GM19328 (cell line): Measurements from ENCODE around the gene ATRNL1.

Experiments used
- ATAC-seq: cut with Tn5 transposase; IDR thresholded peaks from one replicate; pipeline ENCODE4 v1.9.1; 2021; ENCODE audit warnings: mild to moderate bottlenecking, moderate library complexity; ENCODE audit not compliant: unreplicated experiment

The ATRNL1 gene

DNA sequence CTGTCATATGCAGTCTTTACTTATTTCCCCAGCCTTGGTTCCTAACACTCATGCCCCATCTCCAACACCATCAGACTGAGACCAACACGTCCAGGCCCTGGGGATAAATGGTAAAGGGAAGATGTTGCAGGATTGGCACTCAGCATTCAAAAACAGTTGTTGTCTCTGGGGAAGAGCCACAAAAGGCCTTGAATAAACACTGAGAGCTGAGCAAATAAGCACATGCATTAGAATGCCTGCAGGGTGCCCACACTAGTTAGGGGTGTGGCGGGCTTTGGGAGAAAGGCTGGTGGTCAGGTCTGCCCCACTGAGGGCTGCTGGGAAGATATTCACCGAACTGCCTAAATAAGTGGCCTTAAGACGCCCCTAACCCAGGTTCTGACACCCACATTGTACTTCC lies 788.9 kb downstream of the ATRNL1 start:
- ATAC-seq, result no peak

DNA sequence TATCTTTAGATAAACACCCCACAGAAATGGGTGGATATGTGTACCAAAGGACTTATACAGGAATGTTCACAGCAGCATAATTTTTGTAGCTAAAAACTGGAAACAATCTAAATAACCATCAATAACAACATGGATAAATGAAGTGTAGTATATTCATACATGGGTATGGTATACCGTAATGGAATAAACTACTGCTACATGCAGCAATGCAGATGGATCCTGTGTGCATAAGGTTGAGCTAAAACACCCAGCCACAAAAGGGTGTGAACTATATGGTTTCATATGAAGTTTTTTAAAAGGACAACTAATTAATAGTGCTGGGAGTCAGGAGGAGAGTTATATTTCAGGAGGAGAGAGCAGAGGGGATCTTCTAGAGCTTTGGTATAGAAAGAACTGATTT lies 790.2 kb downstream of the ATRNL1 start:
- no peak for ATAC-seq

DNA sequence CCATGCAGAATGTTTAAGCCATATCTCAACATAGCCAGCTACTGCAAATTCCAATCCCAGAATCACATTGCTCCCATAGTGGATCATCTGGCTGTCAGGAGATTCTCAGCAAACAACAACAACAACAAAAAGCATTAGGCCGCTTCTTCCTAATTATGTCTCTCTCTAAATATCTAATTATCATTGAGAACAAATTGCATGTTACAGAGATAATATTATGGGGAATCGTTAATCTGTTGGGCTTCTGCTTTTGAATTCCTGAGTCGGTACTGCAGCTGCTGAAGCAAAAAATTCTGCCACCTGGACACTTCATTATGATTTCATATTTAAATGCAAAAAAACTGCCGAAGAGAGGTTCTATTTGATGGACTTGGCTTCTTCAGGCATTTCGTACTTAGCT lies 791.2 kb downstream of the ATRNL1 start:
- ATAC-seq, result no peak

DNA sequence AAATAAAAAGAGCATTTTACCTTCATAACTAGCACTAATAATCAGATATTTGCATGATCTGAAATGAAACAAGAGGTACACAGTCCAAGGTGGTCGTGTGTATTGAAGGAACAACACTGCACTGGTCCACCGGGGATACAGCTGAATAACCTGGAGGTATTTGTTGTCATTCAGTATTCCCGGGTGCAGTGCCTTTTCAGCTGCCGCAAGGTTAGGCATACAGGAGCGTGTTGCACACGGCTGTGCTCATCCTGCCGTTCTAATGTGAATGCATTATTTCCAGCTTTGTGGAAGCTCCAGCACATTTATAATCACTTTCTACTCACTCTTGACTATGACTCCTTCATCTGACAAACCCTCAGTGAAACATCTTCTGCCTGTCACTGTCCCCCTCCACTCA lies 802.0 kb downstream of the ATRNL1 start:
- ATAC-seq, result no peak

DNA sequence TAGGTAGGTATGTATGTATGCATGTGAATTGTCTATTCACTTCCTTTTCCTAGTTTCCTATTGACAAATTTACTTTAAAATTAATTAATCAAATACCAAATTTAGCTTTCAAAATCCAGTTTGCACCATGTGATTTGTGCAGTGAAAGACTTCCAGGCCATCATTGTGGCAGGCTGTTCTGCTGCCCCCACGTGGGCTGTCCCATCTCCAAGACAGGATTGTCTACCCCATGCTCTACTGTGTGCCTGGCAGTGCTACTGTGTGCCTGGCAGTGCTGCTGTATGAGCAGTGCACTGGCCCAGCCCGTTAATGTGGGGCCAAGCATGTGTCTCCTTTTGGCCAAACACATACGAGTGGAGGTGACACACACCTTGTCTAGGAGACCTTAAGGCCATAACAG lies 805.1 kb downstream of the ATRNL1 start:
- no peak for ATAC-seq

DNA sequence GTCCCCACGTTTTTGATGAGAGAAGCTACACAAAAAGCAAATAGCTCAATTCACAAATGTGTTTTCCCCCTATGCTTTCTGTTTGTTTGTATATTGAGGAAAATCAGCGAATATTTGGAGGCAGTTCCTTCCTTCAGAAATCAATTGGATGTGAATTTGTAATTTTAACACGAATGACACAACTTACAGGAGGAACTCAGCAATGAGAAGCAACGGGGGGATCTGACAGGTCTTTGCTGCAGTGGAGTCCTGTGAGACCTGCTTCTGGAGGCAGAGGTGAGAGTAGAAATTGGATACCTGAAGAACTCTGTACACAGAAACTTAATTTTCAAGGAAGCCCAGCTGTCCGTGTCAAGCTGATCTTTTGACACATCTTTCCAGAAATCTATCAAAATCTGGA lies 809.4 kb downstream of the ATRNL1 start:
- ATAC-seq, result no peak

DNA sequence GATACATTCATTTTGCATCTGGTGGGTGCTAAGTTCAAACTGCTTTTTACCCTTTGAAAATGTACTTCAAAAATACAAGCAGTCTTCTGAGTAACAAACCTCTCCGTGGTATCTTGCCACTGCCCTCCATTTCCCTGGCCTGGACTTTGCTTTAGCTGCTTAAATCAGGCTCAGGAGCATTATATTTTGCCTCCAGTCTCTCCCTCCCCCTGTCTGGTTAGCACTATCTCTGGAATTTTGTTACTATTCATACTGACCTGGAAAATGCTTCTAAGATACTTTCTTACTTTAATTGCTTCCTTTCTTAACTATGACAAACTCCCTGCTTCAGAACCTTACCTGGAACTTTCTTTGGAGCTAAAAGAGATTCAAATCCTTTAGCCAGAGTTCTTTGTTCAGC lies 810.0 kb downstream of the ATRNL1 start:
- no peak for ATAC-seq

DNA sequence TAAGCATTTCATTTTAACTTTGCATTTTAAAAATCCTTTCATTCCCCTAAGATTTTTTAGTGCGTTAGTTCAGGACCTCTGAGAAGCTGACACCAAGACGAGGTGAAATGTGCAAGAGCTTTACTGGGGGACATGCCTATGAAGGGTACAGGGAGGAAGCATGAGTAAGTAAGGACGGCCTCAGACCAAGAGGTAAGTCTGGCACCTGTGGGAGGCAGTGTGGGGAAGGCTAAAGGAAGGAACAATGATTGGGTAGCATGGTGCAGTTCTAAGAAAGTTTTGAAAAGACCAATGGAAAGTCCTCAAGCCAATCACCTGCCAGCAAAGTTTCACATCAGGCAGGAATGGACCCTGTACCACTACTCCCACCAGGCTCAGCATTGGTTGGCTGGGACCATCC lies 810.7 kb downstream of the ATRNL1 start:
- ATAC-seq, result no peak

DNA sequence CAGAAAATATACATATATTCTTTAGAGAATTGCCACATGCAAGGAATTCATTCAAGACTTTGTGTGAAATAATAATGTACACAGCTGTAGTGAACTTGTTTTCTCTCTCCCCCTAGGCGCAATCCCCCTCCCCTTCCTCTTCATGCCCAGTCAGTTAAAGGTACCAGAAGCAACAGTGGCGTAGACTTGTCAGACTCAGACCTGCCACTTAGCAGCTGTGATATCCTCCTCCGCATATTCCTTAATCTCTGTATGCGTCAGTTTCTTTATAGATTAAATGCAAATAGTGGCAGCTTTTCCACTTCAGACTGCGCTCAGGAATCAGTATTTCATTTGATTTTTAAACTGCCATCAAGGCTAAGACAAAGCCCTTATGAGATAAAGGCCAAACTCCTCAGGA lies 815.9 kb downstream of the ATRNL1 start:
- no peak for ATAC-seq

DNA sequence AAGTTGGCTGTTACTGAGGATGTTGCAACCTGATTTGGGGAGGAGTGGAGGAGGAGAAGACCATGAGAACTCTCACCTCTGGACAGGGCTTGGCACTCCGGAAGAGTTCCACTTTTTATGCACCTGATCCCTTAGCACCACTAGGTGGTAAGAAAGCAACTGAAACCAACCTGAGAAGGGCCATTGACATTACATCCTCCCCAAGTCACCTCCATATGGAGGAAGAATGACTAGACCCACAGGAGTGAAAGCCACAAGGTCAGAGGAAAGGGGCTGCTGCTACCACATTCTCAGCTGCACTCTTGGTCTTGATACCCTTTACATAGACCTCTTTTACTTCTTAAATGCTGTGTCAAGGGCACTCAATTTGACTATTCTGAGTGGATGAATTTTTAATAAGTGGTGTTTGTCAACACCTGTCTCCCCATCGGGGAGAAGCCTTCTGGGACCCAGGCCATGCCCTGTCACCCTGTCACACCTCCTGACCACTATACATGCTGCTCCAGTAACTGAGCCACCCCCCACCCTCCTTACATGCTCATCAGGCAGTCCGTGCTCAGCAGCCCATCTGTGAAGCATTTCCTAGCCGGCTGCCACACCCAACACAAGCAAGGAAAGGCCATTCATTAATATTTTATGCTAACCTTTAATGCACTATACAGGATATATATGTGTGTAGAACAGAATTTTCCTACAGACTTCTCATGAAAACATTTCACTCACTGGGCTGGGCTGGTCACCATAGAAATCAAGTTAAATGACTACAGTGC lies 817.0 kb downstream of the ATRNL1 start:
- no peak for ATAC-seq

DNA sequence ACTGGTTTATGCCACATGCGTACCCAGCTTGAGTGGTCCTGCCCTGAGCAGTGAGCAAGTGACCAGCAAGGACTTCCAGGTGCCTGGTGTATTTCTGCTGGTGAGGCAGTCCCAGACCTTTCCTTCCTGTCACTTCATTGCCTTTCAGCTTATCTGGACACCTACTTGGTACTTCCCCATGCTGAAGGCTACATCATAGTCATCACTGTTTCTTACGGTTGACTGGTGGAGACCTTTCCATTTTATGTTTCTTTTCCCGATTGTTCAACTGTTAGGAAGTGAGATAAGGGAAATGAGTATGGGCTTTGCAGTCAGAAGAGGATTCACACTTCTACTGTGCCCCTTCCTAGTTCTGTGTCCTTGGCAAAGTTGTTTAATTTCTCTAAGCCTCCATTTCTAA lies 821.3 kb downstream of the ATRNL1 start:
- no peak for ATAC-seq

DNA sequence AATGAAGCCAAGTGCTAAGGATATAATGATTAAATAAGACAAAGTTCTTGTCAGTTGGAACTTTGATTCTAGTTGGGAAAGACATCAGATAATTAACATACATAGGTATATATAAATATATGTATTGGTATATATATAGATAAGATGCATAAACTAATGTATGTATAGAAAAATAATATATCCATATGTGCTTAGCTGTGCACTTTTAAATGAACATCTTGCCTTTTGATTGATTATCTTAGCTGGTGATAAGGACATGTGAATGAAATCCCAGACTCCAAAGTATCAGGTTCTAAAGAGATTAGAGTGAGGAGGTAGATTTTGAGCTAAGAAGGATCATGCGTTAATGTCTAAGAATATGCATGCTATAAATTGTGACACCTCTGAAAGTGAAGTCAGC lies 822.3 kb downstream of the ATRNL1 start:
- no peak for ATAC-seq

DNA sequence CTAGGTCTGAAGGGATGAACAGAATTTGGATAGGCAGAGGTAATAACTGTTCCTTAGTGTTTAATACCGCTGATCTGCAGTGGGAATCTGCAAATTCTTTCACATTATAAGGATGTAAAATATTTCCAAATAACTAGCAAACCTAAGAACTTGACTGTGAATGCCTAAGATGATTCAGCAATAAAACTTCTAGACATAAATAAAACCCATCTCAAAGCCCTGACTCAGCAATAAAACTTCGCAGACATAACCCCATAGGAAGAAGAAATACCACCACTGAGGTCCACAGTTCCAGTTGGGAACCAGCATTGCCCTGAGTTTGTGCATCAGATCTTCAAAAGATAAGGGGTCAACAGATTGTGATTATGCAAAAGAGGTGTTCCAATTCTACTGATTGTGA lies 825.6 kb downstream of the ATRNL1 start:
- no peak for ATAC-seq

DNA sequence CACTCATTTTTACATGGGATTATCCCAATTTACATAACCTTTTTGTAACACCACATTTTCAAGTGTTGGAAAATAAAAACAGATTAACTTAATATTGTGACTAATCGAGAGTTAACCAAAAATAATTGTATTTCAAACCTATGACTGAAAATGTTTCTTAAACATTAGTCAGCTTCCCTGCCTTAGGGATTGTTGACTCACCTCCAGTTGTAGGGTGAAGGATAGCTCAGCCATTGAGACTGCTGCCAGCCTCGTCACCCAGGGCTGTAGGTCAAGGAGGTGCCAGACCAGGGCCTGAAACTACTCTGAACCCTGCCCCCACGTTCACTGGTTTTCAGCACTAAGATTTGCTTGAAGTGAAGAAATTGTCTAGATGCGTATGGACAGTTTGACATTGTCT lies 828.6 kb downstream of the ATRNL1 start:
- no peak for ATAC-seq

DNA sequence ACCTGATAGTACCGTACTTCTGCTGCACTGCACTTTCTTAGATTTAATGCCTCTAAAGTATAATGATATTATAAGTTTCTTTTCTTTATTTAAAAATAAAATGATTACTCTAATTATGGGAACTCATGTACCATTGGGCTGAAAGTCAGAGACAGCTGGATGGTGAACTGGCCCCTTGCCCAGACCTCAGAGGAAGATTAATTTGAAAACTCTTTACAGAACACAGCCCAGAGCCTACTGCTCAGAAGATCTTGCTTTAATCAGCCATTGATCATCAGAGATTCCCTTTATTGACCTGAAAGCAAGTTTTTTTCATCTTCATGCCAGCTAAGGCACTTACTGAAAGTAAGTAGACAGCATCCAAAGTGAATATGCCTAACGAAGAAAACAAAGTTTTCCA lies 838.1 kb downstream of the ATRNL1 start:
- ATAC-seq, result no peak

DNA sequence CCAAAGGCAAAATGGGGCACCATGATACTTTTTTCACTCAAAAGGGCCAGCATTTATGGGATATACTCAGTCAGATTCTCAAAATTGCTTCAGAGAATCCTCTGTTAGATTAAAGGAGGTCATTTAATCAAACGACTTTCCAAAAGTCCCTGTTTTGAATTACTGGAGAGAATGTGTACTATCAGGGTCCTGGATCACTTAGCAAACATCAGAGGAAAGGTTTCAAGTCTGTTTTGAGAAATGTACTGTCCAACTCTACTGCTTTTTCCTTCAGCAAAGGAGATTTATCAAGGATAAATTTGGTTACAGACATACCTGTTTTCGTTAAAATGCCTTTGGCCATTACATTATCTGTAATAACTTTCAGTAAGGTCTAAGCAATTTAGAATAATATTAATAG lies 838.9 kb downstream of the ATRNL1 start:
- no peak for ATAC-seq

DNA sequence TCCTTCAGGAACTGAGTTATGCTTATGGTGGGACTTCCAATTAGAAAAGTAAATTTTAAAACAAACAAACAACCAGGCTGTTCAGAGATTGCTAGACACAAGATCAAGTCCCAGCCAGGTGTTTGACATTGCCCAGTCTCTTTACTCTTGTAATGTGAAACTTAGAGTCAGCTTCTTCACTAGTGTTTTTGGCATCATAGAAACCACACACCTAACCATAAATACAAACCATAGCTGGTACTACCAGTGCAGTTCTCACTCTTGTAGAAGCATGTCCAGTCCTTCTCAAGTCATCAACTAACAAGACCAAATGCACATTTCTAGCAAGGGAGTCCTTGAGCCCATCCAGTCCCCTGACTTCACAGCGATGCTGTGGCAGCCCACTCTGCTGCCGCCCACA lies 839.9 kb downstream of the ATRNL1 start:
- no peak for ATAC-seq

DNA sequence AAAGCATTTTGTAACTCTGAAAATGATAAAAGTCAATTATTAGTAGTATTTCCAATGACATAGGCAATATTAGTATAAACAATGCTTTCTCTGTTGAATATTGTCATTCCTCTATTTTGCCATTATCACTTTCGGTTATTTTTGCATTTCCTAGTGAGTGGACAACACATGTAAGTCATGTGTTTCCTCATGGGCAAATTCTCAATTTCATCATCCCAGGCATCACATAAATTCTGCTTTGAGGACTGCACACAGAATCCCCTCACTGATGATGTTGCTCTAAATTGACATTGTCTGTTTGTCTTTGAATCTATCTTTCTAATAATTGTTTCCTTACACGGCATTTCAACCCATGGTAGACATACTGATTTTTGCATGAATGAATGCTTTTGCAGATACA lies 842.6 kb downstream of the ATRNL1 start:
- no peak for ATAC-seq

DNA sequence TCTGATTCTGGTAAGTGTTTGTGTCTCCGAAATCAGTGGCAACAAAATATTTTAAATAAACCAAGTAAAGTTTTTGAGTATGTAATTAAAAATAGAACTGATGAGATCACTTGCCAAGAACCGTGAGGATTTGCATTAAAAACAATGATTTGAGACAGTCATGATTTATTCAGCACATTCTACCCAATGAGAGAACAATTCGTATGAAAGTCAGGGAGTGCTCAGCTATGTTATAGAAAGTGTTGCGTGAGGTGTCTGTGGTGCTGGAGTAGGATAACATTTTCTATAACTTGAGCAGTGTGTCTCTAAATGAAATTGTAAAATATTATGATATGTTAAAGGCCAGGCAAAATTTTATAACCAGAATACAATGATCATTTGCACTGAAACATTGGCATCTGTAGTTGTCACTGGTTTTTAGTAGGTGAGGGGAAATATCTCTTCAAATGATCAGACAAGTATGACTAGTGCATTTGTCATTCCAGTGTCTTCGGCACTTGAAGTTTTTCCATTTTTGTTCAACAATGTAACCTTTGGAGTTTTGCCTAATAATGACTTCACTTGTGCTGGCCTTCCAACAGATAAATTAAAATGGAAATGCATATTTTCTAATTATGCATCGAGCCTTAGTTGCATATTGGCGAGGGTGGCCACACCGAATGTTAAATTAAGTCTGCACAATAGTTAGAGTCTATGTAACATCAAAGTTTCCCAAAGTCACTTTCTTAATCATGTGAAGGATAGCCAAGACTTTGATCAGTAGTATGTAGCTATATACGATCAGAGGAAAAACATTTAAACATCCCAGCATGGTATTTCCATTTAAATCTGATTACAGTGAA lies 844.0 kb downstream of the ATRNL1 start:
- ATAC-seq, result no peak

DNA sequence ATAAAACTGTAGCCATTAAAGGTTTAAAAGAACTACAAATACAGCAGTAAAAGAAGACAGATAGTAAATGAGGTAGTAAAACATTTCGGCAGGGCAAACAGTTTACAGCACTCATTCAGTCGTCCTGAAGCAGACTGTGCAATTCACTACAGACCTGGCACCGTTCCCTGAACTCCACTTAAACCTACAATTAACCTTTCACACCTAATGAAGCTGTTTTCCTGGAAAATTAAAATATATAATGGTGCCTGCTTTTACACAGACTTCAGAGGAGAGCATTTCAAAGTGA lies 844.5 kb downstream of the ATRNL1 start:
- ATAC-seq, result no peak

DNA sequence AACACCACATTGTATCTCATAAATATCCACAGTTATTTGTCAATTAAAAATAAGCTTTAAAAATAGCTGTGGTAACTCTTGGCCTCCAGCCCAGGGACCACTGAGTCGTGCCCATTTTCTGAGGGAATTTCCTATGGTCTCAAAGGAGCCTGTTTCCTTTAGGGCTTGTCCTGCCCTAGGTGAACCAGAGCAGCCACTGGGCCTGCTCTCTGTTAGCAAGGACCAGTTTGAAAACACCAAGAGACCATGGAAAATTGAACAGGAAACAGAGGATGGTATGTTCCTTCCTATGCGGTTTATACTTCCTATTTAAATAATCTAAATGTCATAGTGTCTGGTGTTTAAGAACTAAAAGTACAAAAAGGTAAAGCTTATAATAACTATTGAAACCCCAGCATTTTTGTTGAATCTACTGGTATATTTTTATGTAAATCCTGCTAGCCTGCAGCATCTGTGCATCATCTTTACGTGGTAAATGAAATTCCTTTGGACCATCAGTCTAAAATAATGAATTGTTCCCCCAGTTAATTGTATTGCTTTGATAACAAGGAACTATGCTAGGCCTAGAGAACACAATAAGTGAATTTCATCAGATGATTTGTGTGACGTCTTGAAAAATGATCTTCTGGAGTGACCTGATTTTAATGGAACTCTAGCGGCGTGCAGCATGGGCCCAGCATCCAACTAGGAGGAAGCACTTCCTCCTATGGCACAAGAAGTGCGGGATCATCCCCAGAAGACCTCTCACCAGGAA lies 846.1 kb downstream of the ATRNL1 start:
- ATAC-seq, result no peak

DNA sequence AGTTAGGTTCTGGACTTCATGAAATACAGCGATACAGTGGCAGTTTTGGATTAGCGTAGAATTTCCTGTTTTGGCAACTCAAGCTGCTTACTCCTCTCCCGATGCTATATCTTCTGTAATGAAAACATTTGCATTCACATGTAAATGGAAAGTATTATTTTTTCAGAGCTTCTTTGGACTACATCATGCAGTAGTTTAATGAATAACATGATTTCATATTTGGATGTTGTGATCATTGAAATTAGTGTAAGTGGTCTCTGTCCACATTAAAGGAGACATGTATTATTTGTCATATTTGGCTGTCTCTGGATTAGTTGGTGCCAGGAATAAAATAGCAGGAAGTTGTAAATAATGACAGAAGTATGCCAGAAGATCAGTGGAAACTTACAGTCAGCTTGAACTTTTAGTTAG lies 848.2 kb downstream of the ATRNL1 start:
- no peak for ATAC-seq
